HFF-Myc (cell line): ENCODE results near the gene EXOSC5.

Source experiments
- DNase-seq: peaks from one replicate; pipeline ENCODE4 v3.0.0-alpha.2; 2011; ENCODE audit warnings: low read depth; ENCODE audit errors: extremely low read depth
- H3K4me3 ChIP-seq: replicated peaks from 2 replicates; pipeline ENCODE4 v1.5.1; 2011; ENCODE audit warnings: low read depth, mild to moderate bottlenecking, control low read depth, low read length
- TF ChIP-seq, protein P1 (sequence below): IDR thresholded peaks from 2 replicates; pipeline ENCODE4 v1.5.1; 2012; ENCODE audit warnings: mild to moderate bottlenecking, low read depth, low read length, control low read depth; ENCODE audit errors: missing control alignments

The EXOSC5 gene

DNA sequence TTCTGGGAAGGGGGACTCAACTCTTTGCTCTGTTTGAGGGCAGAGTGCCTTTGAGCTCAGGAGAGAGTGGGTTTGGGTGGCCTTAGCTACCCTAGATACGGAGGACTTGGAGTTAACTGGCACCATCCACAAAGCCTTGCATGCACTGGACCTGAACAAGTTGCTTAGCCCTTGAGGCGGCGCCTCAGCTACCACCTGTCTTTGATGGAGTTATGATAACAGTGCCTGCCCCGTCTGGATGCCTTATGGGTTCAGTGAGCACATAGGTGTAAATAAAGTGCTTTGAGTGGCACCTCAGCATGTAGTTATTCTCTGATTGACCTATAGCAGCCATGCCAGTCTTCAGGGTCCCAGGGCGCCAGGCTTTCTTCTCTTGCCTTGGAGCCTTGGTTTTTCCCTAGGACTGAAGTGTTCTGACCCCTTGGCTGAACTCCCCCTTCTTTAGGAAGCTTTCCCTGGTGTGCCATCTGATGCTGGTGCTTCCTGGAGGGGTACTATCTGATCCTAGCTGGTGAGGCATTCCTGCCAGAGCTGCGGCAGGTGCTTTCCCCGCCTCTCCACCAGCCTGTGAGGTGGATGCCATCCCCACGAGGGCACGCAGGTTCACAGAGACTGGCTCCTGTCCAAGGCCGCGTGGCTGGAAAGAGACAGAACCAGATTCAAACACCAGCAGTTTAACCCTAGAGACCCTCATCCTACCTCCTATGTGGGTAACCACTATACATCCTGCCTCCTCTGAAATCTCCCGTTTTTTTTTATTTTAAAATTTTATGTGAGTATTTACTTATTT is 6.2 kb upstream of the EXOSC5 start:
- H3K4me3 ChIP-seq: no peak overlapping the region

DNA sequence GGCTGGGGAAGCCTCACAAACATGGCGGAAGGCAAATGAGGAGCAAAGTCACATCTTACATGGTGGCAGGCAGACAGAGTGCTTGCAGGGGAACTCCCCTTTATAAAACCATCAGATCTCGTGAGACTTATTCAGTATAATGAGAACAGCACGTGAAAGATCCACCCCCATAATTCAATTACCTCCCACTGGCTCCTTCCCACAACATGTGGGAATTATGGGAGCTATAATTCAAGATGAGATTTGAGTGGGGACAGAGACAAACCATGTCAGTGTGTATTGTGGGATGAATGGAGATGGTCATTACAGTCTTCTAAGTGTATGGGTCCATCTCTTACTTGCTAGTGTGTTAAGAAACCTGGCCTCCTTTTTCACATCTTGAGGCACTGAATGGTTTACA is 4.9 kb upstream of the EXOSC5 start:
- TF ChIP-seq, protein P1, sequence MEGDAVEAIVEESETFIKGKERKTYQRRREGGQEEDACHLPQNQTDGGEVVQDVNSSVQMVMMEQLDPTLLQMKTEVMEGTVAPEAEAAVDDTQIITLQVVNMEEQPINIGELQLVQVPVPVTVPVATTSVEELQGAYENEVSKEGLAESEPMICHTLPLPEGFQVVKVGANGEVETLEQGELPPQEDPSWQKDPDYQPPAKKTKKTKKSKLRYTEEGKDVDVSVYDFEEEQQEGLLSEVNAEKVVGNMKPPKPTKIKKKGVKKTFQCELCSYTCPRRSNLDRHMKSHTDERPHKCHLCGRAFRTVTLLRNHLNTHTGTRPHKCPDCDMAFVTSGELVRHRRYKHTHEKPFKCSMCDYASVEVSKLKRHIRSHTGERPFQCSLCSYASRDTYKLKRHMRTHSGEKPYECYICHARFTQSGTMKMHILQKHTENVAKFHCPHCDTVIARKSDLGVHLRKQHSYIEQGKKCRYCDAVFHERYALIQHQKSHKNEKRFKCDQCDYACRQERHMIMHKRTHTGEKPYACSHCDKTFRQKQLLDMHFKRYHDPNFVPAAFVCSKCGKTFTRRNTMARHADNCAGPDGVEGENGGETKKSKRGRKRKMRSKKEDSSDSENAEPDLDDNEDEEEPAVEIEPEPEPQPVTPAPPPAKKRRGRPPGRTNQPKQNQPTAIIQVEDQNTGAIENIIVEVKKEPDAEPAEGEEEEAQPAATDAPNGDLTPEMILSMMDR: no peak

More for the DNA sequence above, 6.2 kb upstream of the EXOSC5 start:
- no peak for DNase-seq
- TF ChIP-seq, protein P1: no peak

DNA sequence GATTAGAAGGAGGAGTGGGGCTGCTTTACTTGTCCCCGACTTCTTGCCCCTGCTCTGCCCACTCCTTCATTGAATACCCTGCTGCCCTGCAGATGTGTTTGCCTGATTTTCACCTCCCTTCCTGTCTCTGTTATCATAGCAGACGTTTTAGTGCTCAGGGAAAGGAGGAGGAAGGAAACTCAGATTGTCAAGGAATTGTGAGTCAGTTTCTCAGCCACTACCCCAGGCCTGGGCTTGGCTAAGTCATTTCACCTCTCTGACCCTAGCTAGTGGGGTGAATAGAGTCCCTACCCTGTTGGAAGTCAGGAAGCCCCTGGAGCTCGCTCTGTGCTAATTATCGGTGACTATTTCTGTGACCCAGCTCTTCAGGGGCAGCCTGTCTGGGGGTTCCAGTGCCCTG is 4.3 kb upstream of the EXOSC5 start:
- TF ChIP-seq, protein P1: no peak
- no peak for DNase-seq
- no peak overlapping the region for H3K4me3 ChIP-seq

More for the DNA sequence above, 4.9 kb upstream of the EXOSC5 start:
- no peak overlapping the region for H3K4me3 ChIP-seq
- no peak for DNase-seq

DNA sequence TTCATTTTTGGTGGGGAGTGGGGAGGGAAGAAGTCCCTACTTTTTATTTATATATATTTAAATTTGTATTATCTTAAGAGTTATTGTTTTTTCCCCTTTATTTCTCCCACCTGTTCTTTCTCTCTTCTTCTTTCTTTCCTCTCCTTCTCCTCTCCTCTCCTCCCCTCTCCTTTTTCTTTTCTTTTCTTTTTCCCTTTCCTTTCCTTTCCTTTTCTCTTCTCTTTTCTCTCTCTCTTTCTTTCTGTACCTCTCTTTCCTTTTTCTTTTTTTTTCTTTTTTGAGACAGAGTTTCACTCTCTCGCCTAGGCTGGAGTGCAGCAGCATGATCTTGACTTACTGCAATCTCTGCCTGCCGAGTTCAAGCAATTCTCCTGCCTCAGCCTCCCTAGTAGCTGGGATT is 2.4 kb upstream of the EXOSC5 start:
- H3K4me3 ChIP-seq: no peak overlapping the region
- no peak for DNase-seq
- TF ChIP-seq, protein P1: no peak

DNA sequence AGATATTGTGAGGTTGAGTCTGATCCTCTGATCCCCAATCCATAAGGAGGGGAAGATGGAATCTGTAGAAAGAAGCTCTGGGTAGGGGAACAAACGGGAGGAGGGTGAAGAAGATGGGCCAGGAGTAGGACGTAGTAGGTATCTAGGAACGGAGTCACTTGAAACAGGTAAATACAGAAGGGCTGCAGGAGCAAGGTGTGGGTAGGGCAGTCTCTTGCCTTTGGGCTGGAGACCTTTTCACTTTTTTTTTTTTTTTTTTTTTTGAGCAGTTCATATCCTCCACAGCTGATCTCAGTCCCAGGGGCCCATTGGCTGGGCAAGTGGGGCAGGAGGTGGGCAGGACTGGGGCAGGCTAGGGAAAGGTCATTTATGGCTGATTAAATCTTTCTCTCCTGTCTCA is 1.9 kb upstream of the EXOSC5 start:
- TF ChIP-seq, protein P1: no peak
- H3K4me3 ChIP-seq: peak overlapping the region; percentile 97
- no peak for DNase-seq

DNA sequence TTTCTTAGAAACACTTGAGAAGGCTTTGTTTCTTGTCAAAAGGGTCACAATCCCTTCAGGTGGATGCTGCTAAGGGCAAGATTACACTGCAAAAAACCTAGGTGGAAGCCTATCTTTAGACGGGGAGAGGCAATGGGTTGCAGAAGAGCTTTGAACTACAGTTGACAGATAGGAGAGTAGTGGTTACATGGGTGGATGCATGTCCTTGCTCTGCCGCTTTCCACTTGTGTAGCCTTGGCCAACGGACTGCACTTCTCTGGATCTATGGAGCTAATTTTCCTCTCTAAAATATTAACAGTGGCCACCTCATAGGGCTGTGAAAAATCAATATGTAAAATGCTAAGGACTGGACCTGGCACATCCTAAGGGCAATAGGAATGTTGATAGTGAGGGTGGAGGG is 1.4 kb upstream of the EXOSC5 start:
- H3K4me3 ChIP-seq: peak overlapping the region; percentile 97
- no peak for DNase-seq
- TF ChIP-seq, protein P1: no peak

DNA sequence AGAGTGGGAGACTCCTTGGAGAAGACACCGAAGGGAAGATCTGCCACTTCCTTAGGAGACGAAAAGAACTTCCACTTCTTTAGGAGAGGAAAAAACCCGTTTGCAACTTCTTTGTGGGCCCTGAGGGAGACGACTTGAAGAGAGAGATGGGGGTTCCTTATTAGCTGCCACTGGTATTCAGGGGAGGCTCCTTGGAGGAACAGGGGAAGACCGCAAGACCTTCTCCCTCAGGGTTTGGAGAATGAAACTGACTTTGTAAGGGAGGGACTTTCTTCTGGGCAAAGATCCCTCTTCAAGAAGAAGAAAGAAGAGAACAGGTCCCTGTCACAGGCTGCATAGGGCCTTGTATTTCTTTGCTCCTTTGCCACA is 875 bp upstream of the EXOSC5 start:
- TF ChIP-seq, protein P1: no peak
- peak overlapping the region; percentile 97 for H3K4me3 ChIP-seq
- DNase-seq: no peak
